RWPE2 (cell line): ENCODE results near the gene DLG2.

ENCODE experiments used
- ATAC-seq: fragments of 200-7000 bp; cut with Tn5 transposase; 3 replicates; pipeline ENCODE4 v1.9.1; 2021; ENCODE audit warnings: low read depth
- DNase-seq: peaks from one replicate; pipeline ENCODE4 v3.0.0-alpha.2; 2020; ENCODE audit warnings: low spot score
- H3K27ac ChIP-seq: fragments of 450-650 bp; 2 replicates; pipeline ENCODE4 v1.5.1; 2017; ENCODE audit warnings: mild to moderate bottlenecking; ENCODE audit not compliant: poor library complexity, severe bottlenecking
- H3K27me3 ChIP-seq: fragments of 250-450 bp; sonication (Bioruptor Pico); 2 replicates; pipeline ENCODE4 v1.5.1; 2021; ENCODE audit warnings: mild to moderate bottlenecking, moderate library complexity; ENCODE audit not compliant: insufficient read depth, poor library complexity, severe bottlenecking
- H3K36me3 ChIP-seq: fragments of 250-450 bp; sonication (Bioruptor Pico); 2 replicates; pipeline ENCODE4 v1.5.1; 2020; ENCODE audit warnings: low read depth, mild to moderate bottlenecking, moderate library complexity
- H3K4me1 ChIP-seq: fragments of 250-450 bp; sonication (Bioruptor Pico); 2 replicates; pipeline ENCODE4 v1.5.1; 2021; ENCODE audit warnings: mild to moderate bottlenecking, moderate library complexity; ENCODE audit not compliant: insufficient read depth, poor library complexity, severe bottlenecking
- H3K4me3 ChIP-seq: fragments of 250-450 bp; sonication (Bioruptor Pico); 2 replicates; pipeline ENCODE4 v1.5.1; 2021; ENCODE audit warnings: mild to moderate bottlenecking, moderate library complexity; ENCODE audit not compliant: severe bottlenecking
- H3K9me3 ChIP-seq: fragments of 250-450 bp; sonication (Bioruptor Pico); 2 replicates; pipeline ENCODE4 v1.5.1; 2021; ENCODE audit warnings: mild to moderate bottlenecking, moderate library complexity; ENCODE audit not compliant: severe bottlenecking
- CTCF ChIP-seq: fragments of 450-650 bp; IDR thresholded peaks from one replicate; pipeline ENCODE4 v1.5.1; 2017; ENCODE audit warnings: mild to moderate bottlenecking, moderate library complexity; ENCODE audit not compliant: poor library complexity, severe bottlenecking

DLG2 gene

GRCh38 chr11:85526564-85526963 is 100.6 kb downstream of the DLG2 start:
- Histone ChIP-seq H3K9me3 (no peaks in the 10 kb centered on the region), H3K4me1 (no peaks in the 10 kb centered on the region), H3K4me3 (no peak overlapping the region), H3K36me3 (no peaks in the 10 kb centered on the region), H3K27me3 (no peaks in the 10 kb centered on the region), H3K27ac (no peak overlapping the region)
- no peak for TF ChIP-seq CTCF
- ATAC-seq: no peak
- DNase-seq: no peak

GRCh38 chr11:85525686-85526085 is 101.5 kb downstream of the DLG2 start:
- Histone ChIP-seq H3K4me1 (no peaks in the 10 kb centered on the region), H3K36me3 (no peaks in the 10 kb centered on the region), H3K4me3 (no peak overlapping the region), H3K27ac (no peak overlapping the region), H3K9me3 (no peaks in the 10 kb centered on the region), H3K27me3 (no peaks in the 10 kb centered on the region)
- ATAC-seq (no peak), DNase-seq (no peak)
- no peak for TF ChIP-seq CTCF

GRCh38 chr11:85517272-85517671 is 109.9 kb downstream of the DLG2 start:
- H3K9me3 ChIP-seq: no peaks in the 10 kb centered on the region
- no peaks in the 10 kb centered on the region for H3K4me1 ChIP-seq
- TF ChIP-seq CTCF: no peak
- no peaks in the 10 kb centered on the region for H3K36me3 ChIP-seq
- DNase-seq (no peak), ATAC-seq (no peak)
- no peak overlapping the region for H3K4me3 ChIP-seq
- no peaks in the 10 kb centered on the region for H3K27me3 ChIP-seq
- H3K27ac ChIP-seq: no peak overlapping the region

- no peak for DNase-seq
Measured at GRCh38 chr11:85495918-85496317, 131.2 kb downstream of the DLG2 start.

More at GRCh38 chr11:85495918-85496317, 131.2 kb downstream of the DLG2 start:
- Histone ChIP-seq H3K9me3 (no peaks in the 10 kb centered on the region), H3K4me3 (no peak overlapping the region), H3K4me1 (no peaks in the 10 kb centered on the region), H3K36me3 (no peaks in the 10 kb centered on the region), H3K27me3 (peaks cover 3% of the 10 kb centered on the region), H3K27ac (no peak overlapping the region)
- ATAC-seq: no peak
- TF ChIP-seq CTCF: no peak
